Mesenchymal stem cell (in vitro differentiated cells and primary cell): ENCODE data around the gene C12orf75.

Source experiments
- DNase-seq: peaks from one replicate; pipeline ENCODE4 v3.0.0-alpha.2; 2013
- H2AFZ ChIP-seq: one replicate; pipeline ENCODE4 v1.6.1; 2013; ENCODE audit warnings: low read depth, mild to moderate bottlenecking, control low read depth, inconsistent platforms, low read length, moderate library complexity
- H2AK5ac ChIP-seq: 2 replicates; pipeline ENCODE4 v1.6.1; 2013; ENCODE audit warnings: low read length, moderate library complexity, mild to moderate bottlenecking, inconsistent platforms; ENCODE audit not compliant: severe bottlenecking
- H2BK120ac ChIP-seq: one replicate; pipeline ENCODE4 v1.6.1; 2013; ENCODE audit warnings: low read depth, mild to moderate bottlenecking, inconsistent platforms, low read length, moderate library complexity
- H2BK12ac ChIP-seq, 2 experiments: one replicate each; pipeline ENCODE4 v1.6.1; 2013; ENCODE audit warnings: inconsistent platforms in 2 of 2, low read length in 2 of 2, mild to moderate bottlenecking in 2 of 2, moderate library complexity in 2 of 2, control low read depth in 1 of 2
- H2BK15ac ChIP-seq: one replicate; pipeline ENCODE4 v1.6.1; 2013; ENCODE audit warnings: mild to moderate bottlenecking, low read depth, inconsistent platforms; ENCODE audit not compliant: poor library complexity, severe bottlenecking
- H2BK5ac ChIP-seq: 2 replicates; pipeline ENCODE4 v1.6.1; 2013; ENCODE audit warnings: low read depth, mild to moderate bottlenecking, low read length, control low read depth, inconsistent platforms; ENCODE audit not compliant: poor library complexity, severe bottlenecking
- H3K14ac ChIP-seq, 2 experiments: one replicate each; pipeline ENCODE4 v1.6.1; 2013; ENCODE audit warnings: inconsistent platforms in 2 of 2, low read length in 2 of 2, control low read depth in 1 of 2, mild to moderate bottlenecking in 1 of 2, moderate library complexity in 1 of 2
- H3K18ac ChIP-seq, 2 experiments: one replicate each; pipeline ENCODE4 v1.6.1; 2013; ENCODE audit warnings: inconsistent platforms in 2 of 2, low read length in 2 of 2, control low read depth in 1 of 2, low read depth in 1 of 2, mild to moderate bottlenecking in 1 of 2
- H3K23ac ChIP-seq, 2 experiments: one replicate each; pipeline ENCODE4 v1.6.1; 2013; ENCODE audit warnings: inconsistent platforms in 2 of 2, low read length in 2 of 2, mild to moderate bottlenecking in 2 of 2, moderate library complexity in 2 of 2, control low read depth in 1 of 2
- H3K27ac ChIP-seq: 2 replicates; pipeline ENCODE4 v1.5.1; 2013; ENCODE audit warnings: mild to moderate bottlenecking, moderate library complexity, low read length, control low read depth, inconsistent platforms; ENCODE audit not compliant: poor library complexity, severe bottlenecking
- H3K27me3 ChIP-seq, 2 experiments: 2 replicates each; pipeline versions ENCODE4 v1.6.1 to v1.7.0; 2013; ENCODE audit warnings: low read length in 2 of 2, mild to moderate bottlenecking in 2 of 2, moderate library complexity in 2 of 2, control low read depth in 1 of 2, inconsistent platforms in 1 of 2; ENCODE audit not compliant: control insufficient read depth in 1 of 2, insufficient read depth in 1 of 2
- H3K36me3 ChIP-seq, 2 experiments: 2 replicates each; pipeline versions ENCODE4 v1.6.1 to v1.7.0; 2013; ENCODE audit warnings: low read length in 2 of 2, control low read depth in 1 of 2, inconsistent platforms in 1 of 2, low read depth in 1 of 2, mild to moderate bottlenecking in 1 of 2; ENCODE audit not compliant: insufficient read depth in 2 of 2, control insufficient read depth in 1 of 2
- H3K4ac ChIP-seq, 2 experiments: one replicate each; pipeline ENCODE4 v1.6.1; 2013; ENCODE audit warnings: inconsistent platforms in 2 of 2, low read length in 2 of 2, mild to moderate bottlenecking in 2 of 2, moderate library complexity in 2 of 2, control low read depth in 1 of 2, low read depth in 1 of 2
- H3K4me1 ChIP-seq: 2 replicates; pipeline ENCODE4 v1.6.1; 2013; ENCODE audit warnings: low read depth, low read length, control low read depth; ENCODE audit not compliant: control insufficient read depth, insufficient read depth
- H3K4me2 ChIP-seq: 2 replicates; pipeline ENCODE4 v1.6.1; 2013; ENCODE audit warnings: low read length, mild to moderate bottlenecking, inconsistent platforms; ENCODE audit not compliant: poor library complexity, severe bottlenecking
- H3K4me3 ChIP-seq, 2 experiments: 2 replicates each; pipeline versions ENCODE4 v1.5.1 to v1.7.0; 2013; ENCODE audit warnings: low read length in 2 of 2, mild to moderate bottlenecking in 2 of 2, control low read depth in 1 of 2, low read depth in 1 of 2; ENCODE audit not compliant: insufficient read depth in 1 of 2
- H3K79me1 ChIP-seq: replicated peaks from 2 replicates; pipeline ENCODE4 v1.6.1; 2013; ENCODE audit warnings: mild to moderate bottlenecking, control low read depth, low read length, inconsistent platforms; ENCODE audit not compliant: poor library complexity, severe bottlenecking
- H3K9ac ChIP-seq: 2 replicates; pipeline ENCODE4 v1.7.0; 2013; ENCODE audit warnings: mild to moderate bottlenecking, low read length, moderate library complexity
- H3K9me3 ChIP-seq: 2 replicates; pipeline ENCODE4 v1.7.0; 2013; ENCODE audit warnings: mild to moderate bottlenecking, low read length; ENCODE audit not compliant: control insufficient read depth
- H4K8ac ChIP-seq: one replicate; pipeline ENCODE4 v1.6.1; 2013; ENCODE audit warnings: inconsistent platforms, mild to moderate bottlenecking, low read length, moderate library complexity
- H4K91ac ChIP-seq: one replicate; pipeline ENCODE4 v1.6.1; 2013; ENCODE audit warnings: mild to moderate bottlenecking, low read length, inconsistent platforms
- WGBS: methylation state at CpG from one replicate; pipeline ENCODE4 v1.1.7; 2013; ENCODE audit warnings: mixed read lengths; 5-methylcytosine and 5-hydroxymethylcytosine counted together

Gene C12orf75

DNA sequence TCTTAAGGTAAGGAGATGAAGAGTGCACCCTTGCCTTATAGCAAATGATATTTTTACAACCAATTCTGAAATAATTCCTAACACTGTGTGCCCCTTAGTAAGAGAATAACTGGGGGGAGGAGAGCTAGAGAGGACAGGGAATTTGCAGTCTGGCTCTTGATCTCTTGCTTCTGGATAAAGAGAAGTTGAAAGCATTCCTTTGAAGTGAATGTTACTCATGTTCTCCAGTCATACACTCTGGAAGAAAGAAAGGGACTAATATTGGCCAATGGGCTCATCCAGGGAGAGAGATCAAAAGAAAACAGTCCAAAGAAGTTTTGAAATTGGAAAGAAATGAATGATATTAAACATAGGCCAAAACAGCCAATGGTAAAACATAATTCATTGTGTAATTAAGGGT lies 25.3 kb downstream of the C12orf75 start:
- H3K14ac ChIP-seq = no peak overlapping the region
- peak overlapping the region; percentile 3 for H3K27ac ChIP-seq
- peaks cover 8% of the 10 kb centered on the region for H3K4me1 ChIP-seq
- peak; percentile 41 for DNase-seq
- H4K8ac ChIP-seq = no peak overlapping the region
- no peak overlapping the region for H4K91ac ChIP-seq
- no peak overlapping the region for H3K9ac ChIP-seq
- H3K36me3 ChIP-seq = peaks cover 0 to 6% of the 10 kb centered on the region in 2 experiments
- no peak overlapping the region for H2BK15ac ChIP-seq
- no peak overlapping the region for H3K4me2 ChIP-seq
- H2BK5ac ChIP-seq = no peak overlapping the region
- H3K4ac ChIP-seq = no peak overlapping the region
- no peak overlapping the region for H3K23ac ChIP-seq
- no peaks in the 10 kb centered on the region for H3K27me3 ChIP-seq
- H2BK12ac ChIP-seq = no peak overlapping the region
- no peak overlapping the region for H2AFZ ChIP-seq
- H3K18ac ChIP-seq = no peak overlapping the region
- no peak overlapping the region for H3K4me3 ChIP-seq
- H2BK120ac ChIP-seq = no peak overlapping the region
- no peak overlapping the region for H2AK5ac ChIP-seq
- no peaks in the 10 kb centered on the region for H3K9me3 ChIP-seq
- H3K79me1 ChIP-seq = peaks cover 16% of the 10 kb centered on the region

DNA sequence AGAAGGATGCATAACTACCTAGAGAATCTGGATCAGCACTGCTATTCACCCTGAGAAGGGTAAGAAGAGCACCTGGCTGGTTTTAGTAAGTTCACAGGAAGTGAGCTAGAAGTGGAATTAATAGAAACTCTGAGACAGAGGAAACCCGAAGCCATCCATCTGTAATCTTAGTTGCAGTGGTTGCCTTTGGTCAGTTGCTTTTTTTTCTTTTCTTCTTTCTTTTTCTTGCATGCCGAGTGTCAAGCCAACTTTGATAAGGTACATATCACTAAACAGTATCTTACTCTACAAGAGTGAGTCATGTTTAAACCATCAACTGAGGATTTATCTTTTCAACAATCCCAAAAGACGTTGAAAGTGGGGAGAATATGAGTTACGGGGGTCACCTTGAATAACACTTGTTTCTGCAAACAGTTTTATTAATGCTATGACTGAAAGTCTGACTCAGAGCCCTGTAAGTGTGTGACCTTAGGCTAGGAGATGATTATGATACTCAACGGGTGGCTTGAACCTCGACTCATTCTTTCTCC lies 26.7 kb downstream of the C12orf75 start:
- 64% methylated on average over 4 of the region's 6 CpGs for WGBS
- no peak overlapping the region for H3K23ac ChIP-seq
- peaks cover 5% of the 10 kb centered on the region for H3K4me1 ChIP-seq
- H3K9ac ChIP-seq = no peak overlapping the region
- no peak overlapping the region for H3K4me3 ChIP-seq
- no peak overlapping the region for H4K8ac ChIP-seq
- no peak overlapping the region for H3K27ac ChIP-seq
- no peak overlapping the region for H3K4me2 ChIP-seq
- no peak overlapping the region for H3K14ac ChIP-seq
- H2AK5ac ChIP-seq = no peak overlapping the region
- no peak overlapping the region for H2BK120ac ChIP-seq
- peaks cover 13% of the 10 kb centered on the region for H3K79me1 ChIP-seq
- H3K36me3 ChIP-seq = peaks cover 5% of the 10 kb centered on the region in 2 experiments
- no peak overlapping the region for H3K18ac ChIP-seq
- no peak overlapping the region for H3K4ac ChIP-seq
- no peaks in the 10 kb centered on the region for H3K9me3 ChIP-seq
- H3K27me3 ChIP-seq = no peaks in the 10 kb centered on the region
- peak; percentile 15 for DNase-seq
- H2BK12ac ChIP-seq = no peak overlapping the region
- no peak overlapping the region for H4K91ac ChIP-seq
- no peak overlapping the region for H2AFZ ChIP-seq
- no peak overlapping the region for H2BK15ac ChIP-seq
- H2BK5ac ChIP-seq = no peak overlapping the region

DNA sequence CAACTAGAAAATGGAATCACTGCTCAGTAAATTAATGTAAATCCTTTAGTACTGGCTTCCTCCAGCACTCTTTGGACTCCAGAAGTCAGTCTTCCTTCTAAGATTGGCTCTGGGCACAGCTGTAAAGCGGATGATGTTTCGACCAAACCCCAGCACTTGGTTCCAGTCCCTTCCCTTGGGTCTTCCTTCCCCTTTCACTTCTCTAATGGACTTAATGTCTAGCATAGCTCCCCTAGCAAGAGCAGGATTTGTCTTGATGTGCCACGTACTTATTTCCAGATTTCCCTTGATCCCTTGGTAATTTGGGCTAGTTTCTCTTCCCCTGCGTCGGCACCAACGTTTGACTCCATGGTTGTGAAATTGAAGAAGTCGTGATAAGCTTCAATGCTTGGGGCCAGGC lies 28.3 kb downstream of the C12orf75 start:
- no peak overlapping the region for H2BK15ac ChIP-seq
- no peak overlapping the region for H2BK5ac ChIP-seq
- H3K4me2 ChIP-seq = no peak overlapping the region
- H3K27ac ChIP-seq = no peak overlapping the region
- no peak overlapping the region for H2BK120ac ChIP-seq
- H3K27me3 ChIP-seq = no peaks in the 10 kb centered on the region
- H3K9me3 ChIP-seq = no peaks in the 10 kb centered on the region
- H2AFZ ChIP-seq = no peak overlapping the region
- no peak overlapping the region for H2AK5ac ChIP-seq
- H4K91ac ChIP-seq = no peak overlapping the region
- peaks cover 4% of the 10 kb centered on the region for H3K4me1 ChIP-seq
- peaks cover 17% of the 10 kb centered on the region for H3K79me1 ChIP-seq
- WGBS = 95% methylated on average over 4 of the region's 7 CpGs
- H4K8ac ChIP-seq = no peak overlapping the region
- no peak overlapping the region for H3K9ac ChIP-seq
- H3K23ac ChIP-seq = peak overlapping the region in 1 of 2 experiments; percentile 61
- H3K14ac ChIP-seq = no peak overlapping the region
- H3K18ac ChIP-seq = no peak overlapping the region
- H2BK12ac ChIP-seq = no peak overlapping the region
- DNase-seq = no peak
- no peak overlapping the region for H3K4ac ChIP-seq
- H3K36me3 ChIP-seq = peaks cover 5 to 9% of the 10 kb centered on the region in 2 experiments
- H3K4me3 ChIP-seq = no peak overlapping the region

DNA sequence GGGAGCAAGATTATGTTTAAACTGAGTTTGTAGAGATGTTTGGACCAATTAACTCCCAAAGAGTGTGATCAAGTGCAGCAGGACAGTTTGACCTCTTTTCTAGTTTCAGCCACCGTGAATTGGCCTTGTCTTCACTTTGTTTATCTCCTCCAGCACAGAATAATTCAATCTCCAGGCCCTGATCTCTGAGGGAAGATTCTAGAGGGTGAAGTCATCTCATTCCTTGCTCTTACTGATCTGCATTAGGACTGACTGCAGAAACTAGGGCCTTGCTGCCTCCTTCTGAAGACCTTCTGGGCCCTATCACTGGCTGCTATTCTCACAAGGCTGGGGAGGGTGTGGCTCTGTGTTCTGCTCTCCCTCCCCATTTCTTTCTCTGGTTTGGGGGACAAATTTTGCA lies 29.4 kb downstream of the C12orf75 start:
- Histone ChIP-seq H3K4me3 (no peak overlapping the region), H2BK120ac (no peak overlapping the region), H3K36me3 (peaks cover 5 to 9% of the 10 kb centered on the region in 2 experiments), H3K14ac (no peak overlapping the region), H3K27me3 (no peaks in the 10 kb centered on the region), H2AK5ac (no peak overlapping the region), H3K79me1 (peaks cover 14% of the 10 kb centered on the region), H4K8ac (no peak overlapping the region), H3K23ac (no peak overlapping the region), H3K4ac (no peak overlapping the region), H3K4me2 (no peak overlapping the region), H2AFZ (no peak overlapping the region), H3K9ac (no peak overlapping the region), H4K91ac (no peak overlapping the region), H3K9me3 (no peaks in the 10 kb centered on the region), H3K27ac (no peak overlapping the region), H2BK12ac (no peak overlapping the region), H2BK15ac (no peak overlapping the region), H3K4me1 (peaks cover 4% of the 10 kb centered on the region), H3K18ac (no peak overlapping the region), H2BK5ac (no peak overlapping the region)
- no CpG with 5 or more reads among the region's 1 CpG for WGBS
- DNase-seq = no peak
